GM12878 (cell line): ENCODE results near the gene ADCY5.

ENCODE experiments used
- CTCF ChIP-seq, 3 experiments: IDR thresholded peaks in 2 of 3; conservative IDR thresholded peaks in 1 of 3; 2 replicates each; pipeline ENCODE4 v1.5.1; 2011; ENCODE audit warnings: low read depth in 3 of 3, low read length in 3 of 3, mild to moderate bottlenecking in 3 of 3, control low read depth in 2 of 3, moderate library complexity in 2 of 3, inconsistent platforms in 1 of 3, mixed read lengths in 1 of 3; ENCODE audit not compliant: control insufficient read depth in 2 of 3, insufficient read depth in 1 of 3; ENCODE audit errors: extremely low read depth in 1 of 3
- FOXK2 ChIP-seq: fragments of 450-650 bp; IDR thresholded peaks from 2 replicates; pipeline ENCODE4 v1.6.1; 2017; ENCODE audit warnings: mild to moderate bottlenecking, moderate library complexity
- SUZ12 ChIP-seq: fragments of 200-600 bp; sonication (generic); IDR thresholded peaks from one replicate; pipeline ENCODE4 v1.6.1; 2018; ENCODE audit warnings: antibody characterized with exemption, mild to moderate bottlenecking; ENCODE audit not compliant: unreplicated experiment
- ZNF274 ChIP-seq: IDR thresholded peaks from one replicate; pipeline ENCODE4 v1.8.0; 2011; ENCODE audit not compliant: insufficient read length, insufficient read depth

- no peak for TF ChIP-seq CTCF (IDR thresholded peaks at IDR 0.05 in 2 of 3, conservative IDR thresholded peaks at IDR 0.05 in 1 of 3; ENCODE audit: control insufficient read depth in 2 of 3, extremely low read depth in 1 of 3, insufficient read depth in 1 of 3, low read depth in 3 of 3, low read length in 3 of 3)
- no peak for TF ChIP-seq SUZ12
- TF ChIP-seq ZNF274: no peak
- no peak for TF ChIP-seq FOXK2
Observed at GRCh38 chr3:123331006-123331405, 117.9 kb downstream of the ADCY5 start.
